Tibial artery (tissue), 4 donors: Measurements from ENCODE around the gene FCN3.
A peak's percentile ranks its signal among the peaks of the same experiment; 100 is the strongest.

Experiments used
- DNase-seq, 2 donors: peaks; one replicate each; pipeline ENCODE4 v3.0.0-alpha.2; 2019
- H3K27ac ChIP-seq, 2 donors: fragments of 200-600 bp; sonication (generic) in 1 of 2; 1 replicate in 1 of 2; 2 replicates in 1 of 2; pipeline ENCODE4 v1.5.1; 2018 to 2019; ENCODE audit warnings: mild to moderate bottlenecking in 1 of 2
- H3K27me3 ChIP-seq, 2 donors: fragments of 200-600 bp; sonication (generic) in 1 of 2; one replicate each; pipeline versions ENCODE4 v1.5.1 to v1.6.0; 2016 to 2019
- H3K36me3 ChIP-seq, 3 donors: fragments of 200-600 bp; sonication (generic) in 2 of 3; one replicate each; pipeline ENCODE4 v1.5.1; 2016 to 2019; ENCODE audit warnings: mild to moderate bottlenecking in 2 of 3
- H3K4me1 ChIP-seq, 4 donors: fragments of 200-600 bp; sonication (generic) in 2 of 4; 1 replicate in 3 of 4; 2 replicates in 1 of 4; pipeline ENCODE4 v1.5.1; 2016 to 2019
- H3K4me3 ChIP-seq, 2 donors: fragments of 200-600 bp; sonication (generic) in 1 of 2; 1 replicate in 1 of 2; 2 replicates in 1 of 2; pipeline ENCODE4 v1.5.1; 2018 to 2019; ENCODE audit warnings: mild to moderate bottlenecking in 2 of 2
- H3K9me3 ChIP-seq, 3 donors: fragments of 200-600 bp; sonication (generic) in 1 of 3; one replicate each; pipeline ENCODE4 v1.5.1; 2016 to 2019
- intact Hi-C: fragments of 100-400 bp; cut with DNase I; formaldehyde crosslinking; loops from one replicate; pipeline ENCODE4 v1.15.0; 2023; ENCODE audit warnings: low total_unique reads
- TF ChIP-seq, protein P1 (sequence below), 2 experiments: fragments of 200-600 bp in 1 of 2; fragments of 450-650 bp in 1 of 2; IDR thresholded peaks; one replicate each; pipeline ENCODE4 v1.5.1; 2017 to 2019; ENCODE audit warnings: antibody characterized with exemption in 2 of 2, mild to moderate bottlenecking in 1 of 2, moderate library complexity in 1 of 2

The FCN3 gene

GRCh38 chr1:27363766-27364695 is 10.6 kb downstream of the FCN3 start:
- Histone ChIP-seq H3K27me3 (no peaks in the 10 kb centered on the region), H3K4me1 (peaks cover 0 to 41% (median 29%) of the 10 kb centered on the region in 4 donors), H3K36me3 (peaks cover 46 to 59% (median 52%) of the 10 kb centered on the region in 3 donors), H3K27ac (peak overlapping the region in 1 of 2 donors; percentile 99), H3K4me3 (peak overlapping the region in 1 of 2 donors; percentile 91), H3K9me3 (no peaks in the 10 kb centered on the region)
- DNase-seq = no peak
- intact Hi-C loops = no loop called here
- TF ChIP-seq, protein P1, sequence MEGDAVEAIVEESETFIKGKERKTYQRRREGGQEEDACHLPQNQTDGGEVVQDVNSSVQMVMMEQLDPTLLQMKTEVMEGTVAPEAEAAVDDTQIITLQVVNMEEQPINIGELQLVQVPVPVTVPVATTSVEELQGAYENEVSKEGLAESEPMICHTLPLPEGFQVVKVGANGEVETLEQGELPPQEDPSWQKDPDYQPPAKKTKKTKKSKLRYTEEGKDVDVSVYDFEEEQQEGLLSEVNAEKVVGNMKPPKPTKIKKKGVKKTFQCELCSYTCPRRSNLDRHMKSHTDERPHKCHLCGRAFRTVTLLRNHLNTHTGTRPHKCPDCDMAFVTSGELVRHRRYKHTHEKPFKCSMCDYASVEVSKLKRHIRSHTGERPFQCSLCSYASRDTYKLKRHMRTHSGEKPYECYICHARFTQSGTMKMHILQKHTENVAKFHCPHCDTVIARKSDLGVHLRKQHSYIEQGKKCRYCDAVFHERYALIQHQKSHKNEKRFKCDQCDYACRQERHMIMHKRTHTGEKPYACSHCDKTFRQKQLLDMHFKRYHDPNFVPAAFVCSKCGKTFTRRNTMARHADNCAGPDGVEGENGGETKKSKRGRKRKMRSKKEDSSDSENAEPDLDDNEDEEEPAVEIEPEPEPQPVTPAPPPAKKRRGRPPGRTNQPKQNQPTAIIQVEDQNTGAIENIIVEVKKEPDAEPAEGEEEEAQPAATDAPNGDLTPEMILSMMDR (IDR thresholded peaks at IDR 0.05) = no peak

DNA sequence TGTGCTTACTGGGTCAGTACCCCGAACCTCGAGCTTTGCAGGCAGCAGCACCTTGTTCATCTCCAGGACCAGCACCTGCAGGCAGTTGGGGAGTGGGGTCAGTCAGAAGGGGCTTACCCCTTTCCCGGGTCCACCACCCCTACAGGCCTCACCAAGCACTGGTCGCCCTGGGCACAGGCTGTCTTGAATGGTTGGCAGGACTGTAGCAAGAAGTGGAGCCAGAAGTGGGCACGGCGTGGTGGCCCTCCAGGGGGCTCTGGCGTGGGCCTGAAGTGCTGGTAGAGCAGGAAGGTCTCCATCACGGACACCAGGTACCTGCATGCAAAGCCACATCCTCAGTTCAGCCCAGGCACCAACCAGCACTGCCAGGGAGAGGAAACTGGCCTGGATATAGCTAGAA is 13.1 kb downstream of the FCN3 start:
- Histone ChIP-seq H3K36me3 (peaks cover 62 to 84% (median 75%) of the 10 kb centered on the region in 3 donors), H3K9me3 (no peaks in the 10 kb centered on the region), H3K27me3 (no peaks in the 10 kb centered on the region), H3K4me3 (no peak overlapping the region), H3K27ac (no peak overlapping the region), H3K4me1 (peaks cover 0 to 27% (median 20%) of the 10 kb centered on the region in 4 donors)
- no peak for DNase-seq
- TF ChIP-seq, protein P1 (IDR thresholded peaks at IDR 0.05) = no peak
- intact Hi-C loops = no loop called here

GRCh38 chr1:27361044-27361402 is 13.6 kb downstream of the FCN3 start:
- DNase-seq = no peak
- Histone ChIP-seq H3K27me3 (no peaks in the 10 kb centered on the region), H3K27ac (no peak overlapping the region), H3K4me1 (peaks cover 0 to 27% (median 20%) of the 10 kb centered on the region in 4 donors), H3K4me3 (no peak overlapping the region), H3K9me3 (no peaks in the 10 kb centered on the region), H3K36me3 (peaks cover 65 to 89% (median 81%) of the 10 kb centered on the region in 3 donors)
- intact Hi-C loops = no loop called here
- TF ChIP-seq, protein P1 (IDR thresholded peaks at IDR 0.05) = no peak

DNA sequence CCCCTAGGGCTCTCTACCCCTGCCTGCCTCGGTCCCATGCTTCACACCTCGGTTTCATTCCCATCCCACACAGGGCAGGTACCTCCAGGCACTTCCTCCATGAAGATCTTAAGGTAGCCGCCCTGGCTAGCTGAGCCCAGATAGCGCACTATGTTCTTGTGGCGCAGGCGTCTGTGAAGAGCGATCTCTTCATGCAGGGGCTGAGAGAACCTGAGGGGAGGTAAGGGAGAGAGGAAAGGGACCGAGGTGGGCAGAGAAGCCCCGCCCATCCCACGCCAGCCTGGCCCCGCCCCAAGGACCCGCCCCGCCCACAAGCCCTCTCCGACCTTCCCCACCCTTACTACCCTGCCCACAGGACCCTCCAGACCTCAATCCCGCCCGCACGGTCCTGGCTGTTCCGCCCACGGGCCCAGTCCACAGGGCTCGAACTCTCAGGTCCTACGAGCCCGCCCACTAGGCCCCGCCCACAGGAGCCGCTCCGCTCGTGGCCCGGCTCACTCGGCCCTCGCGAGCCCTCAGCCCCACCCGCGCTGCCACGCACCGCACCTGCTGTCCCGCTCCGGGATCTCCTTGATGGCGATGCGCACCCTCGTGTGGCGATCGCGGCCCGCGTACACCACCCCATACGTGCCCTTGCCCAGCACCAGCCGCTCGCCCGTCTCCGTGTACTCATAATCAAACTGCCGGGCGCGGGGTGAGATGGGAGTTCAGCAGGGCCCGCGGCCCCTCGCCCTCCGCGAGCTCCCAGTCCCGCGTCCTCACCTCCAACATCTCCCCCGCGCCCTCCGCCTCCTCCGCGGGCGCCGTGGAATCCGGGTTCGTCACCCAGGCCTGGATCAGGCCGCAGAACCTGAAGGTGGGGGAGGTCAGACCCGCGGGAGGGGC is 14.2 kb downstream of the FCN3 start:
- Histone ChIP-seq H3K36me3 (peaks cover 72 to 96% (median 87%) of the 10 kb centered on the region in 3 donors), H3K9me3 (no peaks in the 10 kb centered on the region), H3K27me3 (no peaks in the 10 kb centered on the region), H3K4me3 (no peak overlapping the region), H3K27ac (no peak overlapping the region), H3K4me1 (peaks cover 0 to 27% (median 20%) of the 10 kb centered on the region in 4 donors)
- intact Hi-C loops = no loop called here
- TF ChIP-seq, protein P1 (IDR thresholded peaks at IDR 0.05) = no peak
- no peak for DNase-seq

- no peaks in the 10 kb centered on the region for H3K27me3 ChIP-seq
Measured at GRCh38 chr1:27359822-27360158, 14.8 kb downstream of the FCN3 start.

More at GRCh38 chr1:27359822-27360158, 14.8 kb downstream of the FCN3 start:
- intact Hi-C loops = loop anchor here (5.0 to 10.0 kb wide), 2 partner anchors 33 to 55 kb away; partner anchors contain the start of gene GPR3
- TF ChIP-seq, protein P1 (IDR thresholded peaks at IDR 0.05) = no peak
- DNase-seq = no peak
- Histone ChIP-seq H3K27ac (no peak overlapping the region), H3K36me3 (peaks cover 77 to 100% (median 93%) of the 10 kb centered on the region in 3 donors), H3K4me3 (no peak overlapping the region), H3K9me3 (no peaks in the 10 kb centered on the region), H3K4me1 (peaks cover 0 to 22% (median 16%) of the 10 kb centered on the region in 4 donors)
